PFSK-1 (cell line): ENCODE measurements around the gene HBA2.

ENCODE experiments used
- POLR2AphosphoS5 ChIP-seq: IDR thresholded peaks from 2 replicates; pipeline ENCODE4 v1.6.1; 2012; ENCODE audit warnings: low read depth, mild to moderate bottlenecking, control low read depth, low read length, moderate library complexity
- TAF1 ChIP-seq: IDR thresholded peaks from 2 replicates; pipeline ENCODE4 v1.6.1; 2012; ENCODE audit warnings: low read length, control low read depth, borderline replicate concordance; ENCODE audit not compliant: insufficient read depth

DNA sequence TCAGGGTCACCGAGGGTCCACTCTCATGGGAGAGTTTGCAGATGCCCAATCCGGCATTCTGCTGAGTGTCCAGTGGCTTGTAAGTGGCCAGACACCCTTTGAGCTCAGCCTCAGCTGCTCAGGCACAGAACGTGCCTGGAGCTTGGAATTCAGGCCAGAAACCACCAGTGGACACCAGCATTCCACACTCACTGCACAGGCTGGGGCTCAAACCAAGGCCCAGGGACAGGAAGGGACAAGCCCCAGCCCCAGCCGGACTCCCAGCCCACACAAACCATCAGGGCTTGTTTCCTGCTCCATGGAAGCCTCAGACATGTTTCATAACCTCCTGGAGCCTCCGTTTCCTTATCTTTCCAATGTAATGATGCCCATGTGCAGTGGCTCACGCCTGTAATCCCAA, 29.2 kb upstream of the HBA2 start:
- TF ChIP-seq POLR2AphosphoS5 (no peak), TAF1 (no peak)
